HL-60/S4 treated with phorbol 12-myristate 13-acetate at 8.2 ng/mL for 4 days and 3 days (cell line): Measurements from ENCODE around the gene PTPRA.
"Not testable (repeated sequence)": the region's sequence is repeated elsewhere in the genome, so short reads cannot be mapped to it uniquely, and the experiment has no call there.

Experiments used
- in situ Hi-C: fragments of 300-500 bp; cut with MboI; formaldehyde crosslinking; loops from 2 replicates; pipeline ENCODE4 v1.15.0; 2022; ENCODE audit warnings: low sequenced_read_pairs

Gene PTPRA

DNA sequence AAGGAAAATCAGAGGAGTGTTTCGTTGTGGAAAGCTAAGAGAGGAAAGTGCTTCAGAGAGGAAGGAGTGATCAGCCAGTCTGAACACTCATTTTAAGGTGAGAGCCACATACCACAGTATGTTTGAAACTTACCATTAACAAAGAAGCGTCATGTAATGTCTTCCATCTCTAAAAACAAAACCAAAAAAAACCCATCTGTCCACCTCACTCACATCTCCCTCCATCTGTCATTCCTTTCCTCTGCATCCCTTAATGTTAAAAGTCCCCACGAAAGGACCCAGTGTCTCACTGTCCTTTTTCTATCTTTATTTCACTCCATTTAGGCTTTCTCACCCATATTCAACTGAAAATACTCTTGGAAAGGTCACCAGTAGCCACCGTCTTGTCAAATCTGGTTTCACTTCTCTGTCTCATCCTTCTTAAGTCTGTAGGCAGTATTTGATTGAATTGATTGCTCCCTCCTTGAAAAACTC is 110.8 kb downstream of the PTPRA start:
- in situ Hi-C loops = loop anchor here (25.0 kb wide), 1 partner anchor 297 kb away; the partner anchor contains the start of gene EBF4

DNA sequence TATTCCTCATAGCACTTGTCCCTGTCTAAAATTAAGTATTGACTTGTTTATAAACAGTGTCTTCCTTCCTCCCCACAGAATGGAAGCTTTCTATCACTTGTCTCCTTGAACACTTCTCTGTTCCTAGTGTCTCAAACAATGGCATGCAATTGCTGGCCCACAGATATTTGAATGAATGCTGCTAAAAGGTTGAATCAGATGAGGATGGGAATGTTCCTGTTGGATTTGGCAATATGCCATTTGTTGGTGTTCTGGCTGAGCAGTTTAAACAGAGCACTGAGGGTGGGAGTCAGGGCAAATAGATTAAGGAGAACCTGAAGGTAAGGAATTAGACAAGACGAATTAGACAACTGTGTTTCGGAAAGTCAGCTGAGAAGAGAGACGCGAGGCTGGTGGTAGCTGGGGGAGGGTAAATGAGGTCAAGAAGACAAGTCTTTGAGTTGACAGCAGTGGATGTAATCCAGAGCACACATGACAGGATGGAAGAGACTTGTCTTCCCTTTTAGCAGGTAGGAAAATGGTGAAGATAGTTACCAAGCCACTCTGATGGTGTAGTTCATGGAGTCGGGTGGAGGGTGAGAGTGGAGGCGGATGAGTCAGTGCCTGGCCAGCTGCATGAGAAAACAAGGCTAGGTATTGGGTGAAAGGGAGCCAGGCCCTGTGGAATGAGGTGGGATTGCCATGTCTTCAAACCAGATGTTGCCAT is 111.8 kb downstream of the PTPRA start:
- in situ Hi-C loops = loop anchor here (25.0 kb wide), 1 partner anchor 298 kb away; the partner anchor contains the start of gene EBF4

DNA sequence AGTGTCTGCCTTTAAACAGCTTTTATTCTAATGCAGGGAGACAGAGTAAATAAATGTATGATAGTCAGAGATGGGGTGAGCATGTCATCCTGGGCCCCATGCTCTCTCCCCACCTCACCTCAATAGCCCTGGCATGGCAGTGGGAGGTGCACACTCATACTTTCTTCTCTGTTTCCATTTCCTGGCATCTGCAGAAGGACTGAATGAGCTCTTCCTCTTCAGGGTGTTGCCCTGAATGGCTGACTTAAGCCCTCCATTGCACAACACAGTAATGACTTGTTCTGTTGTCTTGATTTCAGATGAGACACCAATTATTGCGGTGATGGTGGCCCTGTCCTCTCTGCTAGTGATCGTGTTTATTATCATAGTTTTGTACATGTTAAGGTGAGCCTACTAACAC is 113.2 kb downstream of the PTPRA start:
- in situ Hi-C loops = loop anchor here (25.0 kb wide), 1 partner anchor 299 kb away; the partner anchor contains the start of gene EBF4

DNA sequence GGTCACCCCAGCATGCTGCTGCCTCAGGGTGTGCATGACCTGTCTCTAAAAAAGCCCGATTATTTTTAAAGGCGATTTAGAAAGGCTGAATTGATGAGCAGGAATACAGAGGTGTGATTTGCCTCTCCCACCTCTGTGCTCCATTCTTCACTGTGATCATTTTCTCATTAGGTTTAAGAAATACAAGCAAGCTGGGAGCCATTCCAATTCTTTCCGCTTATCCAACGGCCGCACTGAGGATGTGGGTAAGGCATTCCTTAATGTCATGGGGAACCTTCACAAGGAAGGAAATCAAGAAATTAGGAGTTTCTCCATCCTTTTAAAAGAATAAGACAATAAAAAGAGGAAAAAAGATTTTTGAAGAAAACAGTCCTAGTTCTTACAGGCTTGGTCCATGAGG is 114.6 kb downstream of the PTPRA start:
- in situ Hi-C loops = loop anchor here (25.0 kb wide), 1 partner anchor 301 kb away; the partner anchor contains the start of gene EBF4

DNA sequence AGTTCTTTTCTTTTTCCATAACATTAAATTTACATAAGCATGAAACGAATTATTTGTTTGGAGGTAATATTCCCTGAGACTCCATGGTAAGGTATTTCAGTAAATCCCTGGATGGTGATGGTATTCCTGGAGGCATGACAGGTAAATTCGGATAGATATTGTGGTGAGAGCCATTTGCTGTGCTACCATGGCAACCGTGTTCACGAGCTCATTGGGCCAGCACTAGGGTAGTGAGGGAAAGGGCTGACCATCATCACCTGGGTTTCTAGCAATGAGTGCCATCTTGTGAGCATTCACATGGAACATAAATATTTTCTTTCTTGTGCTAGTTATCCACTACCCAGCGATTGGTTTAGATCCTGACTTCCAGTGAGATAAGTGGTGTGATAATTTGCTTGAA is 118.3 kb downstream of the PTPRA start:
- in situ Hi-C loops = loop anchor here (25.0 kb wide), 1 partner anchor 304 kb away; the partner anchor contains the start of gene EBF4

DNA sequence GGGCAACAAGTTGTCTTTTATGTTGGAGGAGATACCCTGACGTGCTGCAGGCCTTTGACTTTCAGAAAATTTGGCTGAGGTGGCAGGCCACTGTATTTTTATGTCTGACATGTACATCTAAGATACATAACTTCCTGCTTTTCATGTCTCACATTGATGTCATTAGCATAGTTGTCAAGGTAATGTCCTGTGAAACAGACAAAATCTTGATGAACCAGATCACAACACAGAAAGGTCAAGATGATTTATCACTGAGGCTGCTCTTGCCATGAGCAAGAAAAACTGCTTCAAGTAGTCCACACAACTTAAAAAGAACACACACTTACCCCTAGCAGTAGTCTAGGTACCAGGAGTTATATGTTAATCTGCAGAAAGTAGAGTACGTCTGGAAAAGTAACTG is 120.0 kb downstream of the PTPRA start:
- in situ Hi-C loops = loop anchor here (25.0 kb wide), 1 partner anchor 306 kb away; the partner anchor contains the start of gene EBF4

DNA sequence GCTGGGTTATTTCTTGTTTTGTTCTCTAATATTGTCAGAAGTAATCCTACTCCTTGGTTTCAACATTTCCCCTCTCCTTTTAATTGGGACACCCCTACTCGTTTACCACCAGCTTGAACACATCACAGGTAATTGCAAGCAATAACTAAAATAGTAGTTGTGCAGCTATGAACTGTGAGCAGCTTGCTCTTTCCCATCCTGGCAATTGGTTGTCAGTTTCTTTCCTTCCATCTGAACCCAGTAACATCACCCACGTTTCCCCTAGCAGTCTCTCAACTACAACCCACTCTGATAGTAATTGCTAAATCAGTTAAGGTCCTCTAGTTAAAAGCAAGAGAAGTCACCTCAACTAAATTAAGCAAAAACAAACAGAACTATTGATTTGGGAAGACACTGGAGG is 122.5 kb downstream of the PTPRA start:
- in situ Hi-C loops = loop anchor here (25.0 kb wide), 1 partner anchor 308 kb away; the partner anchor contains the start of gene EBF4

DNA sequence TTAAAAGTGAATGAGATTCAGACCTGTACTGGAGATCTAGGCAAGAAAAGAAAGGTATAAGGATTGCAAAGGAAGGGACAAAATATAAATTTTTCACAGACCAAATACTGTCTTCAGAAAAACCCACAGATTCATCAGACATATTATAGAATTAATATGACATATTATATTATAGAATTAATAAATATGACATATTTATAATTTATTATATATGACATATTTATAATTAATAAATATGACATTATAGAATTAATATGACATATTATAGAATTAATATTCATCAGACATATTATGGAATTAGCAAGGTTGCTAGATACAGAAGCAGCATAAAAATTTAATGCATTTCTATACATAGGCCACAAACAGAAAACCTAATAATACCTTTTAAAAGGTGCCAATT is 125.4 kb downstream of the PTPRA start:
- in situ Hi-C loops = loop anchor here (25.0 kb wide), 1 partner anchor 311 kb away; the partner anchor contains the start of gene EBF4

DNA sequence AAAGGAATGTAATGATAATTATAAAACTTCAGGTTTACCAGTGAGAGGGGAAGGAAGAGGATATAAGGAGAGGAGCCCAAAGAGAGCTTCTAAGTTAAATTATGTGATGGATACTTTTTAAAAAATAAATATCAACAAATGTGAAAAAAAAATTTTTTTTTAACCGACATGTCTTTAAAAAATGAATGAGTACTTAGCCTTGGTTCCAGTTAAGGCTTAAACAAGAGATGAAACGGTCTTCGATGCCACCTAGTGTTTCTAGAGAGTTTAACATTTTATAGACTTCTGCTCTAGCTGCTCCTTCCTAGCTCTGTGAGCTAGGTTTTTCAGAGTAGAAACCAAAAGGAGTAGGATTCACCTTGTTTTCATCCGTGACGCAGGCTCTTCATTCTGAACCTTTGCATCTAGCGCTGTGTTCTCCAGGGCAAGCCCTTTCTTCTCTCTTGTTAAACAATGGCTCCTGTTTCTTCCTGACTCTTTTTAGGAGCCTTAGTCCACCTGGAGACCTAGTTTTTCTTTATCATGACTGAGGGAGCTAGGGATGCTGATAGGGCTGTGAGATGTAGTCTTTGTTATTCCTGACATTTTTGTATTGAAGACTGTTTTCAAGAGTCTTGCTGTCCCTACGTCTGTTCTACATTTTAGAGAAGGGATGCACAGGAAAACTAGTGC is 127.7 kb downstream of the PTPRA start:
- in situ Hi-C loops = no loop called here

DNA sequence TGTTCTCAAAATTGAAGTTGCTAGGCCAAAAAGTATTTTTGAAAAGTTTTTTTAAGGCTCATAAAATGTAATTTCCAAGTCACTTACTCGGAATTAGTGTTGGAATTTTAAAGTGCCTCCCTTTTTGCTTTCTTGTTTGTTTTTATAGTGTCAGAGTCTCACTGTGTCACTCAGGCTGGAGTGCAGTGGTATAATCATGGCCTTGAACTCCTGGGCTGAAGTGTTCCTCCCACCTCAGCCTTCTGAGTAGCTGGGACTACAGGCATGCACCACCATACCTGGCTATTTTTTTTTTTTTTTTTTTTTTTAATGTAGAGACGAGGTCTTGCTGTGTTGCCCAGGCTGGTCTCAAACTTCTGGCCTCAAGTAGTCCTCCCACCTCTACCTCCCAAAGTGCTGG is 130.1 kb downstream of the PTPRA start:
- in situ Hi-C loops = no loop called here

DNA sequence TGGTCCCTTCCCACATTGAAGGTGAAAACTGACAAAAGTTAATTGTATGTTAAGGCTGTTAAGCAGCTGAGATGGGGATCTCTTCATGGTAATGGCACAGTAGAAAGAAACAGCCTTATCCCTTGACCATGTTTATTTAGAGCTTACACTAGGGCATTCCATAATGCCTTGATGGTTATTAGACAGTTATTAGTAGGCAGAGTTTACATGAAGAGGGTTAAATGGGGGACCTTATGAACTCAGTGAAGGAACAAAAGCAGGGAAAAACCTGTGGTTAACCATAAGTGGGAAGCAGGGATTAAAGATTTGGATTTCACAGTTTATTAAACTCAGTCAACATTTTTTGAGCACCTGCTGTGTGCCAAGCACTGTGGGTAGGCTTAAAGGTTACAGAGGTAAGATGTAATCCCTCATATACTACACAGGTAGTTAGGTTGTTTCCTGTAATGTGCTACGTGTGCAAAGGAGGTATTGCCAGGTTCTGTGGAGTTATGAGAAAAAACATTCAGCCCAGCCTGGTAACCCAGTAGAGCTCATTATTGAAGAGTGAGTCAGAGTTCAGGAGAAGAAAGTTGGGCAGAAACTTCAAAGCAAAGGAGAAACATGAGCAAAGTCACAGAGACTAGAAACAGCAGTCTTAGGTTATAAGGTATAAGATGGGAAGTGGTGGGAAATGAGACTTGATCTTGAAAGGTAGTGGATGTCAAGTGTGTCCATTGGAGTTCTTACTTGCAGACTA is 137.9 kb downstream of the PTPRA start:
- in situ Hi-C loops = no loop called here

DNA sequence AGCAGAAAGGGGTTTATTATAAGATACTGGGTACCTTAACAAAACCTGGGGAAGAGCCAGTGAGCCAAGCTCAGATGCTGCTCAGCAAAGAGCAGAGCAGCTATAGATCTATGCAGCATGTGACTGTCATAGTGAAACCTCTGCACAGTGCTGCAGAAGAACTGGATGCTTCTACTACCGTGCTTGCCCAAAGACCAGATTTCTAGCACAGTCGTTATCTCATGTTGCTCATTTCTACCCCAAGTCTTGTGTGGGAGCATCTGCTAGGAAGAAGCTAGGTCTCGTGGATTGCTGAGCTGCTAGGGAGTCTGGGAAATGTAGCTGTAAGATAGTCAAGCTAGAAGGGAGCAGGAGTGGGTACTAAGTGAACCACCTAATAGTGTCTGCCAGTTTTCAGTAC is 138.5 kb downstream of the PTPRA start:
- in situ Hi-C loops = no loop called here

DNA sequence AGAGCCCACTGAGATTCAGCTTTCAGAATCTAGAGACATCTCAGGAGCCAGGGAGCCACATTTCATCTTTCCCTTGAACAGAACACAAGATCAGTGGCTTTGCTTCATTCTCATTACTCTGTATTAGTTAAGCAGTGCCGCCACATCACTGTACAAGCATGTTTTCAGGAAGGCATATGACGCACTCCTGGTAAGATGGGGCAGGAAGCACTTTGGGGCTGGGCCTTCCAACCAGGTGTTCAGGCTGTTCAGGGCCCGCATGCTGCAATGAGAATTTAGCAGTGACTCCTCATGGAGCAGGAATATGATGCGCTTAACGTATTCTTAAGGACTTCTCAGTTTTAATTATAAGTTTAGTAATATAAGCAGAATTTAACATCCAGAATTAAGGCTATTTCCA is 140.5 kb downstream of the PTPRA start:
- in situ Hi-C loops = no loop called here

DNA sequence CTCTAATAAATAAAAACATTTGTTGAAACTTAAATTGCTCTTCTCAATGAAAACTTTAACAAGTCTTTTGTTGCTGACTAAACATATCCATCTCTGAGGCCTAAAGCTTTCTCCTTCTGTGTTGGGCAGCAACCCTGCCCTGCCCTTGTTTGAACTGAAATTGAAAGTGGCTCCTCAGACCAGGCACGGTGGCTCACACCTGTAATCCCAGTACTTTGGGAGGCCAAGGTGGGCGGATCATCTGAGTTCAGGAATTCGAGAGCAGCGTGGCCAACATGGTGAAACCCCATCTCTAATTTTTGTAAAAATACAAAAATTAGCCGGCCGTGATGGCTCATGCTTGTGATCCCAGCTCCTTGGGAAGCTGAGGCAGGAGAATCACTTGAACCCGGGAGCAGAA is 140.9 kb downstream of the PTPRA start:
- in situ Hi-C loops = no loop called here

DNA sequence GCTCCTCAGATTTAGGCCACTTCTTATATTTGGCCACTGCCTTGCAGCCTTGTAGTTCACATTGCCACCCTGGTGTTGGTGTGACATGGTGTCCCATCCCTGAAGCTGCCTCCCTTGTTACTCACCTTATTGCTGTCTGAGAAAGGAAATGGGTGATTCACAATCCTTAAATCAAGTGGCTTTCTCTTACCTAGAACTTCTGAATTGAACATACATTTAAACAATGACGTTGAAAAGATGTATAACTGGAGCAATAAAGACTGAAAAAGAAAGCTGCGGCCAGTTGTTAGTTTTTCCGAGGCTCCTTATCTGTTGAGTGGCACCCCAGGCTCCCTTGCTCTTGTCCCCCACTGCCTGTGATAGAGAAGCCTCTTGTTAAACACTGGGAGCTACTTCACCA is 141.4 kb downstream of the PTPRA start:
- in situ Hi-C loops = no loop called here

DNA sequence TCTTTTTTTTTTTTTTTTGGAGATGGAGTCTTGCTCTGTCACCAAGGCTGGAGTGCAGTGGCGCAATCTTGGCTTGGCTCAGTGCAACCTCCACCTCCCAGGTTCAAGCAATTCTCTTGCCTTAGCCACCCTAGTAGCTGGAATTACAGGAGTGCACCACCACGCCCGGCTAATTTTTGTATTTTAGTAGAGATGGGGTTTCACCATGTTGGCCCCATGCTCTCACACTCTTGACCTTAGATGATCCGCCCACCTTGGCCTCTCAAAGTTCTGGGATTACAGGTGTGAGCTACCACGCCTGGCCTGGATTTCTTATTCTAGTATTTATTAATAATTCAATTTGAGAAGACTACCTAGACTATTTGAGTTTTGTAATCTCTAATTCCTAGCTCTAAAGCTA is 142.0 kb downstream of the PTPRA start:
- in situ Hi-C loops = not testable (repeated sequence)

DNA sequence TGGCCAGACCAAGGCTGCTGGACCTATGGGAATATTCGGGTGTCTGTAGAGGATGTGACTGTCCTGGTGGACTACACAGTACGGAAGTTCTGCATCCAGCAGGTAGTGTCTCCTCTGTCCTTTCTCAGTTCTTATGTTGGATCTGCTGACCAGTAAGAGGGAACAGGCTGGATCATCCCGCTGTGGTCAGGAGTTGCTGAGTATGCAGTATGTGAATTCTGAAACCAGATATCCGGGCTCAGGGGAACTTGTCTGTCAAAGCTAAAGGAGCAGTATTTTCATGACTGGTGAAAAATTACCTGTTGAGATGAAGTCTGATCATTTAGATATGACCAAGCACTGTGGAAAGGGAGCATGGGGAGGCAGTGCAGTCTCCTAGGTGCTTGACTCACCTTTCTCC is 148.0 kb downstream of the PTPRA start:
- in situ Hi-C loops = no loop called here

DNA sequence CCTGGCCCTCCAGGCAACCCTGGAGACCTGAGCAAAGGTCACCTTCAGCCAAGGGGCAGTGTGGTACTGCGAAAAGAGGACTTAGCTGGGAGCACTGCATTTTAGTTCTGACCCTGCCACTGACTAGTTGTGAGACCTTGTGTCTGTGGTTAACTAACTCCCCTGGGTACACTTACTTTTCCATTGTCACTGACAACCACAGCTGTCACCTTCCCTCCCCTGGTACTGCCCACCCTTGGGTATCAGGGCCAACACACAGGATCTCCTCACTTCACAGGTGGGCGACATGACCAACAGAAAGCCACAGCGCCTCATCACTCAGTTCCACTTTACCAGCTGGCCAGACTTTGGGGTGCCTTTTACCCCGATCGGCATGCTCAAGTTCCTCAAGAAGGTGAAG is 148.5 kb downstream of the PTPRA start:
- in situ Hi-C loops = no loop called here

DNA sequence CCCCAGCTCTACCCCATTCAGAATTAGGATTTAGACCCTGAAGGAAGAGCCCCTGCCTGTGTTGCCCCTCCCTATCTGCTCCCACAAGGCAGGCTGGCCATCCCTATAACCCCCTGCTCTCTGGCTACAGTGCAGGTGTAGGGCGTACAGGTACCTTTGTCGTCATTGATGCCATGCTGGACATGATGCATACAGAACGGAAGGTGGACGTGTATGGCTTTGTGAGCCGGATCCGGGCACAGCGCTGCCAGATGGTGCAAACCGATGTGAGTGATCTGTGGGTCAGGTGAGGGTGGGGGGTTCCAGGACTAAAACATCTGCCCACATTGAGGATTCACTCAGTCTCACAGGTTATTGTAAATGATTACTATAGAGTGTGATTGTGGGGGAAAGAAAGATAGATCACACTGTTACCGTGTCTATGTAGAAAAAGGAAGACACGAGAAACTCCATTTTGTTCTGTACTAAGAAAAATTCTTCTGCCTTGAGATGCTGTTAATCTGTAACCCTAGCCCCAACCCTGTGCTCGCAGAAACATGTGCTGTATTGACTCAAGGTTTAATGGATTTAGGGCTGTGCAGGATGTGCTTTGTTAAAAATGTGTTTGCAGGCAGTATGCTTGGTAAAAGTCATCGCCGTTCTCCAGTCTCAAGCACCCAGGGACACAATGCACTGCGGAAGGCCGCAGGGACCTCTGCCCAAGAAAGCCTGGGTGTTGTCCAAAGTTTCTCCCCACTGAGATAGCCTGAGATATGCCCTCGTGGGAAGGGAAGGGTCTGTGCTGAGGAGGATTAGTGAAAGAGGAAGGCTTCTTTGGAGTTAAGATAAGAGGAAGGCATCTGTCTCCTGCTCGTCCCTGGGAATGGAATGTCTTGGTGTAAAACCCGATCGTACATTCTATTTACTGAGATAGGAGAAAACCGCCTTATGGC is 149.5 kb downstream of the PTPRA start:
- in situ Hi-C loops = not testable (repeated sequence)

DNA sequence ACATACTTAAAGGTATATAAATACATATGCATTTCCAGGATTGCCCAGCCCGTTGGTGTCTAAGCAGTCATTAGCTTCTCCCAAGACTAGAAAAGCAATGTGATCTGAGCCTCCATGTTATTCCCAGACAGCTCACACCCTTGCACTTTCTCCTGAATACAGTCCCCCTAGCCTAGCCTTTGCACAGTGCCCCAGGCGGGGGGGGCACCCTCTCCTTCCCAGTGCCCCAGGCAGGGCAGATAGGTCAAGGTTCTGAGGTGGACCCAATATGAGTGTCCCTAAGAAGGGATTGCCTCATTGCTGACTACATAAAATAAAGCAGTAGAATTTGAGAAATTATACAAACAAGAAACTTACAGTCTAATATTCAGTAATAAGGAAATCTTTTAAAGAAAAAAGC is 154.7 kb downstream of the PTPRA start:
- in situ Hi-C loops = no loop called here
